Epithelial cell of prostate (primary cell): ENCODE measurements around the gene AMT.
A peak's percentile ranks its signal among the peaks of the same experiment; 100 is the strongest.
"Not testable (repeated sequence)": the region's sequence is repeated elsewhere in the genome, so short reads cannot be mapped to it uniquely, and the experiment has no call there.

Experiments
- DNase-seq: peaks from one replicate; pipeline ENCODE4 v3.0.0-alpha.2; 2011; ENCODE audit warnings: low read depth, low spot score
- H3K27ac ChIP-seq: fragments of 450-650 bp; 2 replicates; pipeline ENCODE4 v1.5.1; 2017; ENCODE audit warnings: mild to moderate bottlenecking

Gene AMT

DNA sequence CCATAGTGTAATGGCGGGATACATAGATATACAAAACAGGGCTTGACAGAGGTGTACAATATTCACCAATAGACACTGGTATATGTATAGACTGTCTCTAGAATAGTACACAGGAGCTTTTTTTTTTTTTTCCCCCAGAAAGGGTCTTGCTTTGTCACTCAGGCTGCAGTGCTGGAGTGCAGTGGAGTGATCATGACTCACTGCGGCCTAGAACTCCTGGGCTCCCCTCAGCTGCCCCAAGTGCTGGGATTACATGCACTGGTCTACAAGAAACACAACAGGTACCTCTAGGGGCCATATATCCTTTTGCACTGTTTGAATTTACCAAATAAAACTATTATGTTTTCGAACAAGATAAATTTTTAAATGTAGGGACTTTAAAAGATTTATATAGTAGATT lies 22.8 kb downstream of the AMT start:
- no peak for DNase-seq
- H3K27ac ChIP-seq = no peak overlapping the region

- no peak overlapping the region for H3K27ac ChIP-seq
- no peak for DNase-seq
Observed at GRCh38 chr3:49397470-49397869, 24.8 kb downstream of the AMT start.

GRCh38 chr3:49391310-49391709 lies 31.0 kb downstream of the AMT start:
- H3K27ac ChIP-seq, DNase-seq: not testable (repeated sequence)

DNA sequence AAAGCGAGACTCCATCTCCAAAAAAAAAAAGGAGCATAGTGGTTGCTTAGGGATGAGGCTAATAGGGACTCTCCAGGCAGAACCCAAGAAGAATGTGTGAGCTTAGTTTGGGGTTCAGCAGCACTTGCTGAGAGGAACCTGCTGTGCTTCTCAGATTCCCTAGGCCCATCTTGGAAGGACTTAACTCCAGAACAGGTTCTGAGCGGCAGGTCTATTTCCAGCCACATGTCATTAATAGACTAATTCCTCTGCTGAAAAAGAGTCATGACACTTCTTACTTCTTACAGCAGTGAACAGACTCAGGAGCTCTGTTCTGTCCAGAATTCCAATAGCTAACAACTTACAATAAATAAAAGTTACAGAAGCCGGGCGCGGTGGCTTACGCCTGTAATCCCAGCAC lies 33.0 kb downstream of the AMT start:
- H3K27ac ChIP-seq = peak overlapping the region; percentile 60
- DNase-seq = no peak

- peak overlapping the region; percentile 60 for H3K27ac ChIP-seq
- DNase-seq = no peak
Observed at GRCh38 chr3:49388289-49388820, 33.9 kb downstream of the AMT start.

DNA sequence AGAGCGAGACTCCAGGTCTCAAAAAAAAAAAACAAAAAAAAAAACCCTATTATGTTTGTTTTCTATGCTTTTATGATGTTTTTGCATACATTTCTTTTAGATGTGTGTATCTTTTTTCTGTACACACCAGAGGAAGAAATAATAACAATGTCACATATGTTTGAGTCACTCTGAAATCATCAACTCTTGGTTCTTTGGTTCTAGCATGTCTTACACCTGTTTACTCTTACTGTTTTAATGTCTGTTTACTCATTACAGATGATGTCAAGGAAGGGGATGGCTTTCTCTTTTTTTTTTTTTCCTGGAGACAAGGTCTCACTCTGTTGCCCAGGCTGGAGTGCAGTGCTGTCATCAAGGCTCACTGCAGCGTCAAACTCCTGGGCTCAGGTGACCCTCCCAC lies 34.6 kb downstream of the AMT start:
- DNase-seq = peak; percentile 44
- peak overlapping the region; percentile 60 for H3K27ac ChIP-seq

GRCh38 chr3:49386056-49386756 lies 36.1 kb downstream of the AMT start:
- no peak for DNase-seq
- no peak overlapping the region for H3K27ac ChIP-seq

DNA sequence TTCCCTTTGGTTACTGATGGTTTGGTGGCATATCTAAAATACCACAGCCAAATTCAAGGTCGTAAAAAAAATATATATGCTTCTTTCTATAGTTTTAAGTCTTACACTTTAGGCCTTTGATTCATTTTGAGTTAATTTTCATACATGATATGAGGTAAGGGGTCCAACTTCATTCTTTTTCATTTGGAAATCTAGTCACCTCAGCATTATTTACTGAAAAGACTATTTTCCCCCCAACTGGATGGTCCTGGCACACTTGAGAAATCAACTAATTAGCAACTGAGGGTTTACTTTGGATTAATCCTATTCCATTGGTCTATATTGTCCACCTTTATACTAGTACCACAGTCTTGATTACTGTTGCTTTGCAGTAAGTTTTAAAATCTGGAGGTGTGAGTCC lies 36.7 kb downstream of the AMT start:
- DNase-seq = no peak
- no peak overlapping the region for H3K27ac ChIP-seq

DNA sequence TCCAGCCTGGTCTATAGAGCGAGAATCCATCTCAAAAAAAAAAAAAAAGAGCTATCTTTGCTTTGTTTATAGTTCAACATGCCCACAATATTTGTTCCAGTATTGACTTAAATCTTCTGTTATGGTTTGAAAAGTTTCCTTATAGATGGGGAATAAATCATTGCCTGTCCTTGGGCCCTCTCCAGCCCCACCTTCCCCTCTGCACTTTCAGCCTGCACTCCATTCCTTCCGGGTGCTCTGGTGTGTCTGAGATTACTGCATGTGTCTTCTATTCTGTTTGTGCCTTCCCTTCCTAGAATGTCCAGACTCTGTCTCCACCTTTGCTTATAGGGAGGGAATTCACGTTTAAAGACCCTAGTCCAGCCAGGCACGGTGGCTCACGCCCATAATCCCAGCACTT lies 38.9 kb downstream of the AMT start:
- DNase-seq = no peak
- H3K27ac ChIP-seq = no peak overlapping the region

- peak overlapping the region; percentile 71 for H3K27ac ChIP-seq
- no peak for DNase-seq
Observed at GRCh38 chr3:49378249-49378895, 43.9 kb downstream of the AMT start.

DNA sequence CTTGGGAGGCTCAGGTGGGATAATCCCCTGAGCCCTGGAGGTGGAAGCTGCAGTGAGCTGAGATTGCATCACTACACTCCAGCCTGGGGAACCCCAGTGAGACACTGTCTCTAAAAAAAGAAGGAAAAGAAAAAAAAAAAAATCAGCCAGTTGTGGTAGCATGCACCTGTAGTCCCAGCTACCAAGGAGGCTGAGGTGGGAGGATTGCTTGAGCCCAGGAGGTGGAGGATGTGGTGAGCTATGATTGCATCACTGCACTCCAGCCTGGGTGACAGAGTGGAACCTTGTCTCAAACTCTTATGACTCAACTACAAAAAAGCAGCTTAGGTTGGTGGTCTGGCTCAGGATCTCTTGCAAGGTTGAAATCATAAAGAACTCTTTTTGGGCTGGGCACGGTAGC lies 44.8 kb downstream of the AMT start:
- peak overlapping the region; percentile 71 for H3K27ac ChIP-seq
- DNase-seq = no peak

DNA sequence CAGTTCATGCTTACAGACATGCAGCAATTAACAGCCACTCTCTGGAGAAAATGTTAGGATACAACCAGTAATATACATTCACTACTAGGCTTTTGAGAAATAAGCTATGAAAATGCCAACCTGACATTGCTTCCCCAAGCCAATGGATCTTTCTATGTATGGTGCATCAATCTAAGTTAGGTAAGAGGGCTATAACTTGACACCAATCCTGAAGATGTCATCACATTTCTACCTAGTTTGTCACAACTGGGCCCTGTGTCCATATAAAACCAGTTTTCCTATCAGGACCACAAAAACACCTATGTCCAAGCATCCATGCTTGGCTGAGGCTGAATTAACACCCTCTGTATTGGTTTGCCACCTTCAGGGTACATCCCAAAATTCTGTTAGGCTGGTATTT lies 50.3 kb downstream of the AMT start:
- DNase-seq = no peak
- no peak overlapping the region for H3K27ac ChIP-seq

DNA sequence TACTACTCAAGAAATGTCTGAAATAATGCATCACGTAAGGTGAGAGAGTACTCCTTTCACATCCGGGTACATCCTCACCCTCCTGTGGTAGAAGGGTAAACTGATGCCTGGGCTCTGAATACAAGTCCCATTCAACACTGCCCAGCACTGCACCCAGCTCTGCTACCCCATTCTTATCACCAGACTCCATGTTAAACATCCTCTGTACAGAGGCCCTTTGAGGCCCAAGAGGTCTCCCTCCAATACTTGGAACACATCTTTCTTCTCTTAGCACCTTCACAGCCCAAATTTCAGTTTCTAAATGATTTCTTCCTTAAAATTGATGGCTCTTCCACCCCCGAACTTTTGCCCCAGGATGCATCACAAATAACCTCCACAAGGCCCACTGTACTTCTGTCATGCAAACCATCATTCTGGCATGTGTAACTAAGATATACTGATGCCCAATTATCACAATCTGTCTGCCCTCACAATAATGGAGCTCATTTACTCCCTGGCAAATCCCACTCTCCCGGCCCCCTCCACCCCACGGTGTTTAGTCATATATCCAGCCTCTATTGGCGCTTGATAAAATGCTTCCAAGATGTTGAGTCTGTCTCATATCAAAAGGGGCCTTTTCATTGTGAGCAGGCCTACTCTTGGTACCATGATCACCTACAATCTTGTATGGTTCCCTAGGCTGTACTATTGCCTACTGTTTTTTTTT lies 51.5 kb downstream of the AMT start:
- no peak for DNase-seq
- H3K27ac ChIP-seq = no peak overlapping the region
